Activated B cell treated with CpG ODN at 0.5 μM for 24 hours (primary cell): ENCODE measurements around the gene IGF2BP3. TPM values are rescaled to one million over a fixed set of nuclear protein-coding genes. Genes with fewer than 3 reads are reported as not detected.

Experiments
- ATAC-seq: fragments of 200-7000 bp; cut with Tn5 transposase; one replicate; pipeline ENCODE4 v1.10.0; 2021; ENCODE audit warnings: low read depth, mild to moderate bottlenecking, moderate library complexity
- CTCF ChIA-PET: fragments of 350-600 bp; sonication (Branson Sonifier 250); formaldehyde crosslinking; loops from one replicate; lab custom pipeline; 2021; ENCODE audit warnings: antibody characterized with exemption; lab: Charles Lee
- POLR2A ChIA-PET: fragments of 350-600 bp; sonication (Branson Sonifier 250); formaldehyde crosslinking; loops from one replicate; lab custom pipeline; 2021; ENCODE audit warnings: antibody characterized with exemption; lab: Charles Lee
- DNase-seq: peaks from one replicate; pipeline ENCODE4 v3.0.0; 2022
- H3K27ac Mint-ChIP-seq: one replicate; pipeline ENCODE4 v1.8.0; 2020; ENCODE audit warnings: mixed read lengths
- H3K27me3 Mint-ChIP-seq: one replicate; pipeline ENCODE4 v1.8.0; 2021; ENCODE audit warnings: mixed read lengths
- H3K36me3 Mint-ChIP-seq: one replicate; pipeline ENCODE4 v1.8.0; 2021; ENCODE audit warnings: low read depth, mixed read lengths
- H3K4me1 Mint-ChIP-seq: one replicate; pipeline ENCODE4 v1.8.0; 2021; ENCODE audit warnings: mixed read lengths
- H3K4me3 Mint-ChIP-seq: one replicate; pipeline ENCODE4 v1.8.0; 2020; ENCODE audit warnings: mild to moderate bottlenecking, mixed read lengths
- H3K9me3 Mint-ChIP-seq: one replicate; pipeline ENCODE4 v1.8.0; 2020; ENCODE audit warnings: mixed read lengths
- intact Hi-C: fragments of 100-400 bp; cut with micrococcal nuclease; formaldehyde crosslinking; loops from one replicate; pipeline ENCODE4 v1.15.1; 2024
- total RNA-seq: library from RNA; stranded (reverse); gene quantifications from 2 replicates; pipeline ENCODE4 v1.2.3, GENCODE V29; 2022
- TF ChIP-seq, protein P1 (sequence below): fragments of 200-600 bp; IDR thresholded peaks from one replicate; pipeline ENCODE4 v1.8.0; 2022; ENCODE audit warnings: antibody characterized with exemption, mild to moderate bottlenecking

The IGF2BP3 gene
- total RNA-seq, 1 donor from 2014 or later = 10.3 TPM

GRCh38 chr7:23298885-23299769, 171.2 kb downstream of the IGF2BP3 start, which contains the start of gene MALSU1:
MALSU1 (plus strand) TSS chr7:23299339; CDS start chr7:23299353, 14 bp downstream.
- Mint-ChIP-seq H3K9me3 (no peaks in the 10 kb centered on the region), H3K4me1 (peaks cover 39% of the 10 kb centered on the region), H3K27me3 (peaks cover 4% of the 10 kb centered on the region), H3K27ac (peak within 1 kb of the TSS; percentile 95), H3K36me3 (peaks cover 28% of the 10 kb centered on the region), H3K4me3 (peak within 1 kb of the TSS; percentile 89)
- POLR2A ChIA-PET = interaction anchor here (0.6 to 2.0 kb wide), 12 partner anchors 20 to 1196 kb away, joined by 3 to 22 read pairs (median 4); partner anchors contain the start of gene NUP42
- ATAC-seq (peak; percentile 99), DNase-seq (peak; percentile 95)
- intact Hi-C loops = loop anchor here (1.0 to 10.0 kb wide), 10 partner anchors 26 to 1872 kb away; partner anchors contain the start of genes CCDC126, CYCS, KLHL7 and TOMM7
- CTCF ChIA-PET = no interaction called here
- TF ChIP-seq, protein P1, sequence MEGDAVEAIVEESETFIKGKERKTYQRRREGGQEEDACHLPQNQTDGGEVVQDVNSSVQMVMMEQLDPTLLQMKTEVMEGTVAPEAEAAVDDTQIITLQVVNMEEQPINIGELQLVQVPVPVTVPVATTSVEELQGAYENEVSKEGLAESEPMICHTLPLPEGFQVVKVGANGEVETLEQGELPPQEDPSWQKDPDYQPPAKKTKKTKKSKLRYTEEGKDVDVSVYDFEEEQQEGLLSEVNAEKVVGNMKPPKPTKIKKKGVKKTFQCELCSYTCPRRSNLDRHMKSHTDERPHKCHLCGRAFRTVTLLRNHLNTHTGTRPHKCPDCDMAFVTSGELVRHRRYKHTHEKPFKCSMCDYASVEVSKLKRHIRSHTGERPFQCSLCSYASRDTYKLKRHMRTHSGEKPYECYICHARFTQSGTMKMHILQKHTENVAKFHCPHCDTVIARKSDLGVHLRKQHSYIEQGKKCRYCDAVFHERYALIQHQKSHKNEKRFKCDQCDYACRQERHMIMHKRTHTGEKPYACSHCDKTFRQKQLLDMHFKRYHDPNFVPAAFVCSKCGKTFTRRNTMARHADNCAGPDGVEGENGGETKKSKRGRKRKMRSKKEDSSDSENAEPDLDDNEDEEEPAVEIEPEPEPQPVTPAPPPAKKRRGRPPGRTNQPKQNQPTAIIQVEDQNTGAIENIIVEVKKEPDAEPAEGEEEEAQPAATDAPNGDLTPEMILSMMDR = no peak

DNA sequence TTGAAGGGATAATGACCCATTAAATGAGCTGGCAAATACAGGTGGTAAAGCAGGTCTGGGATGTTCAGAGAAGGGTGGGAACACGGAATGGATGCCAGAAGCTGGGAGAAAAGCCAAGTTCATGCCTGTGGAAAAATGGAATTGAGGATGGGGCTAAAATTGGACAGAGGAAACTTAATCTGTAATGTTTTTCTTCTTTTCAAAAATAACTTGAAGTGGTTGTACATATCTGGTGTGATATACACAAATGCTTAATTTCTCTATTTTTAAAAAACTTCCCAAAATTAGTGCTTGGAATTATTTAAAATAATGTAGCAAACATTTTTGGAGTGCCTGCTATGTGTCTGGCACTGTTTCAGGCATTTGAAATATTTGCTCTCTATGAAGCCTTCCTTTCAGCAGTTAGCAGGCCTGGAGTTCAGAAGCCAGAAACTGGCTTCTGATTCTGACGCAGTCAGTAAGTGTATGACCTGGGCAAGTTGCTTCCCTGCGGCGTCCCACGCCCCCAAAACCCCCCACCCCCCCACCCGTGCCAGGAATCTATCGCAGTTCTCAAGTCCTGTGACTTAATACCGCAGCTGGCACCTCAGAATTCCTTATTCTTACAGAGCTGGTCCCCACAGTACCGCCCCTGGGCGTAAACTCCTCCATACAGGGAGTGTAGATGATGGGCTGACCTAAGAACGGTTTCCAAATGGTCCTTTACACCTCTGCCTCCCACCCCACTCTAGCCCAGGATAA, 172.0 kb downstream of the IGF2BP3 start:
- TF ChIP-seq, protein P1 = no peak
- H3K4me1 Mint-ChIP-seq = peaks cover 37% of the 10 kb centered on the region
- DNase-seq (no peak), ATAC-seq (no peak)
- ChIA-PET POLR2A (interaction anchor here (0.7 to 2.0 kb wide), 11 partner anchors 19 to 1195 kb away, joined by 3 to 22 read pairs (median 4); partner anchors contain the start of gene NUP42), CTCF (no interaction called here)
- intact Hi-C loops = loop anchor here (2.0 to 10.0 kb wide), 4 partner anchors 46 to 1826 kb away; partner anchors contain the start of genes CYCS and TOMM7
- H3K4me3 Mint-ChIP-seq = peak overlapping the region; percentile 89
- no peaks in the 10 kb centered on the region for H3K9me3 Mint-ChIP-seq
- H3K36me3 Mint-ChIP-seq = peaks cover 25% of the 10 kb centered on the region
- H3K27me3 Mint-ChIP-seq = peaks cover 4% of the 10 kb centered on the region
- peak overlapping the region; percentile 95 for H3K27ac Mint-ChIP-seq

DNA sequence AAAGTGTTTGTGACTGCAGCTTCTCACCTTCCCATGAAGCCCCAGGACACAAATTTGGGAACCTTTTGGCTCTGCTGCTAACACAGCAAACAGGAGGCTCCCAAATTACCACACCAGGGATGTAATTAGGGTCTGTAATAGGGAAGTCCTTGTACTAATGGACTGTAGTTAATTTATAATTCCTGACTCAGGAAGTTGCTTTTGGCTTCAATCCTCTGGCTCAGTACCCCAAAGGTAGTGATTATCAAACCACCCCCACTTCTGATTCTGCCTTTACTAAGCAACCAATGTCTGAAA, 174.9 kb downstream of the IGF2BP3 start:
- ChIA-PET CTCF (no interaction called here), POLR2A (no interaction called here)
- Mint-ChIP-seq H3K36me3 (peaks cover 7% of the 10 kb centered on the region), H3K4me1 (peaks cover 17% of the 10 kb centered on the region), H3K4me3 (no peak overlapping the region), H3K27ac (no peak overlapping the region), H3K9me3 (no peaks in the 10 kb centered on the region), H3K27me3 (peaks cover 4% of the 10 kb centered on the region)
- intact Hi-C loops = loop anchor here (10.0 kb wide), 1 partner anchor 1829 kb away; the partner anchor contains the start of gene CYCS
- DNase-seq = no peak
- ATAC-seq = no peak
- TF ChIP-seq, protein P1 = no peak

DNA sequence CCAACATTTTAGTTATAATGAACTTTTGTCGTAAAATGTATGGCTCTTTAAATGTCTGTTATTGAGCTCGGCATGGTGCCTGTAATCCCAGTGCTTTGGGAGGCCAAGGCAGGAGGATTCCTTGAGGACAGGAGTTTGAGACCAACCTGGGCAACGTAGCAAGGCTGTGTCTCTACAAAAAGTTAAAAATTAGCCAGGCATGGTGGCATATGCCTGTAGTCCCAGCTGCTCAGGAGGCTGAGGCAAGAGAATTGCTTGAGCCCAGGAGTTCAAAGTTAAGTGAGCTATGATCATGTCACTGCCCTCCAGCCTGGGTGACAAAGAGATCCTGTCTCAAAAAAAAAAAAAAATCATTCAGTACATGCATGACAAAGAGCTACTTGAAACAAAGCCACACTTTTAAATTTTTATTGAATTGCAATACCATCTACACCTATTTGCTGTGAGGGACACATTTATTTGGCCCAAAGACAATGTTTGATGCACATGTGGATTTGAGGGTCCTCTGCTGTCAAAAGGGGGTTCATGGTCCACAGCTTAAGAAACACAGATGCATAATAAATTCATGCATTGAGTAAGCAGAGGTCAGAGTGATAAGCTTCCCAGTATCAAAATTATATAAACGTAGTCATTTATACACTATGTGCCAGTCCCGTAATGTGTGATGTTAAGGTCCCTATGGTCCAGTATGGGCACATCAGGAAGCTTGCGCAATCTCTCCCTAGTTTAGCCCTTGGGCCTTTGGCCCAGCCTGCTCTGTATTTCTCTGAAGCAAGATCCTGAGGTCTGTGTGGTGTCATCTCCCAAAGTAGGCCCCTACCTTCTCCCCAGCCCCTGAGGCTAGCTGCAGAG, 175.5 kb downstream of the IGF2BP3 start:
- peaks cover 7% of the 10 kb centered on the region for H3K36me3 Mint-ChIP-seq
- ATAC-seq = no peak
- intact Hi-C loops = loop anchor here (10.0 kb wide), 1 partner anchor 1830 kb away; the partner anchor contains the start of gene CYCS
- H3K4me3 Mint-ChIP-seq = no peak overlapping the region
- ChIA-PET POLR2A (no interaction called here), CTCF (interaction anchor here (1.0 kb wide), 1 partner anchor 18 kb away, joined by 3 read pairs; no protein-coding TSS in a partner anchor)
- no peaks in the 10 kb centered on the region for H3K9me3 Mint-ChIP-seq
- no peak for DNase-seq
- H3K27ac Mint-ChIP-seq = no peak overlapping the region
- peaks cover 4% of the 10 kb centered on the region for H3K27me3 Mint-ChIP-seq
- H3K4me1 Mint-ChIP-seq = peaks cover 12% of the 10 kb centered on the region
- TF ChIP-seq, protein P1 = no peak
